Mesothelial cell of epicardium (in vitro differentiated cells): ENCODE results near the gene KCNIP4. TPM values are rescaled to one million over a fixed set of nuclear protein-coding genes. Genes with fewer than 3 reads are reported as not detected.

Experiments used
- DNase-seq, 2 experiments: peaks; one replicate each; pipeline ENCODE4 v3.0.0; 2021; ENCODE audit warnings: low spot score in 2 of 2; ENCODE audit not compliant: unreplicated experiment in 2 of 2
- H3K27ac Mint-ChIP-seq: 2 replicates; pipeline ENCODE4 v1.8.0; 2021; ENCODE audit warnings: mixed read lengths
- H3K27me3 Mint-ChIP-seq: 2 replicates; pipeline ENCODE4 v1.8.0; 2021; ENCODE audit warnings: low read depth, mixed read lengths
- H3K36me3 Mint-ChIP-seq: 2 replicates; pipeline ENCODE4 v1.8.0; 2021; ENCODE audit warnings: mixed read lengths
- H3K4me1 Mint-ChIP-seq: 2 replicates; pipeline ENCODE4 v1.8.0; 2021; ENCODE audit warnings: mixed read lengths
- H3K4me3 Mint-ChIP-seq: 2 replicates; pipeline ENCODE4 v1.8.0; 2021; ENCODE audit warnings: mild to moderate bottlenecking, moderate library complexity, mixed read lengths
- H3K9me3 Mint-ChIP-seq: 2 replicates; pipeline ENCODE4 v1.8.0; 2021; ENCODE audit warnings: mixed read lengths
- total RNA-seq: library from RNA; stranded (reverse); gene quantifications from 3 replicates; pipeline ENCODE4 v1.2.1, GENCODE V29; 2021
- TF ChIP-seq, protein P1 (sequence below): fragments of 200-600 bp; sonication (generic); IDR thresholded peaks from one replicate; pipeline ENCODE4 v1.5.0; 2021; ENCODE audit warnings: antibody characterized with exemption; ENCODE audit not compliant: unreplicated experiment

The KCNIP4 gene
- total RNA-seq, 1 donor from 2014 or later: 3.0 TPM

DNA sequence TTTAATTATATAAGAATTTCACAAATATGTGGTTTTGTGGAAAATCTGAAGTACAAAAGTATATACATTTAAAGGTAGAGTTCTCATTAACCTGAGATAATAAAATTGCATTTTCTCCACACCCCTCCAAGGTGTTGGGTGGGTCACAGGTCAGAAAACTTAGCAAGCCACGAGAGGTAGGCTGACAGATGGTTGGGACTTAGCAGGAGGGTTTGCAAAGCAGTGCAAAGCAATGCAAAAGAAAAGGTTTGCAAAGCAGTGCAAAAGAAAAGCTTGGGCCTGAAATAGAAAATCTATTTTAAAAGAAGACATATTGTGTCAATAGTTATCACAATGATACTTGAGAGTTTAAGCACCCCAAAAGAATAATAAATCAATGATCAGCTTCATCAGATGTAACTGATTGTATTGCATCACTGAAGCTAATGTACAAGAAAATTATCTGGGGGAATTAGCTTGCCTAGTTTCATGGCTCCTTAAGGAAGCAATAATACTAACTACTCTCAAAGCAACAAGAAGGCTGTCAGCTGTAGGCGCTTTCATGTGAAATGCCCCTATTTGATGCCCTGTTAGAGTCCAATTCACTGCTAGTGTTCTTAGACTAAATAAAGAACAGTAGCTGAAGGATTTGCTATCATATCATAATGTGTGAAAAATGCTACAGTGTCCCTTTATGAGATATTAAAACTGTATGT is 319.5 kb downstream of the KCNIP4 start:
- Mint-ChIP-seq H3K4me1 (no peaks in the 10 kb centered on the region), H3K9me3 (no peaks in the 10 kb centered on the region), H3K27me3 (no peaks in the 10 kb centered on the region), H3K36me3 (no peaks in the 10 kb centered on the region), H3K27ac (no peak overlapping the region), H3K4me3 (no peak overlapping the region)
- TF ChIP-seq, protein P1, sequence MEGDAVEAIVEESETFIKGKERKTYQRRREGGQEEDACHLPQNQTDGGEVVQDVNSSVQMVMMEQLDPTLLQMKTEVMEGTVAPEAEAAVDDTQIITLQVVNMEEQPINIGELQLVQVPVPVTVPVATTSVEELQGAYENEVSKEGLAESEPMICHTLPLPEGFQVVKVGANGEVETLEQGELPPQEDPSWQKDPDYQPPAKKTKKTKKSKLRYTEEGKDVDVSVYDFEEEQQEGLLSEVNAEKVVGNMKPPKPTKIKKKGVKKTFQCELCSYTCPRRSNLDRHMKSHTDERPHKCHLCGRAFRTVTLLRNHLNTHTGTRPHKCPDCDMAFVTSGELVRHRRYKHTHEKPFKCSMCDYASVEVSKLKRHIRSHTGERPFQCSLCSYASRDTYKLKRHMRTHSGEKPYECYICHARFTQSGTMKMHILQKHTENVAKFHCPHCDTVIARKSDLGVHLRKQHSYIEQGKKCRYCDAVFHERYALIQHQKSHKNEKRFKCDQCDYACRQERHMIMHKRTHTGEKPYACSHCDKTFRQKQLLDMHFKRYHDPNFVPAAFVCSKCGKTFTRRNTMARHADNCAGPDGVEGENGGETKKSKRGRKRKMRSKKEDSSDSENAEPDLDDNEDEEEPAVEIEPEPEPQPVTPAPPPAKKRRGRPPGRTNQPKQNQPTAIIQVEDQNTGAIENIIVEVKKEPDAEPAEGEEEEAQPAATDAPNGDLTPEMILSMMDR: no peak
- DNase-seq: no peak

DNA sequence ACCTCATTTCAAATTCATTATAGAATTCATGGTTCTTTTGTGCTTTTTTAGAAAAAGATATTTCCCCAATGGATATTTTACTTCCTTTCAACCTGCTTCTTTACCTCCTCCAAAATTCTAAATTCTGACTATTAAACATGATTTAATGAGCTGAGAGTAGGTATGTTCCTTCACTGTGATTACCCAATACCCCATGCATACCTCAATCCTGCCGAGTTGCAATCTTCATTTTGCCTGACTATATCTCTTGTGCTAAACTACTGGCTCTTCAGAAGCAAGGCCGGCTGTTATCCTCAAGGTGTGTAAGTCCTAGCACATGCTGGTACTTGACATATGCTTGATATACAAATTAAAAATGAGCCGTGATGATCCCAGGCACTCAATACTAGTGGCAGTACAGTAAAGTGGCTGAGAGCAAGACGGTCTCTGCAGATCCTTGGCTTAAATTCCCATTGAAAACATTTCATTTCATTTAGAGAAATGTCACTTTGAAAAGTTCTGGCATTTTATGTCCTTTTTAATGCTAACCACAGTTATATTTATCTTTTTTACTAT is 320.4 kb downstream of the KCNIP4 start:
- TF ChIP-seq, protein P1: no peak
- H3K4me3 Mint-ChIP-seq: no peak overlapping the region
- H3K4me1 Mint-ChIP-seq: no peaks in the 10 kb centered on the region
- H3K27ac Mint-ChIP-seq: no peak overlapping the region
- no peak for DNase-seq
- no peaks in the 10 kb centered on the region for H3K9me3 Mint-ChIP-seq
- no peaks in the 10 kb centered on the region for H3K36me3 Mint-ChIP-seq
- no peaks in the 10 kb centered on the region for H3K27me3 Mint-ChIP-seq

DNA sequence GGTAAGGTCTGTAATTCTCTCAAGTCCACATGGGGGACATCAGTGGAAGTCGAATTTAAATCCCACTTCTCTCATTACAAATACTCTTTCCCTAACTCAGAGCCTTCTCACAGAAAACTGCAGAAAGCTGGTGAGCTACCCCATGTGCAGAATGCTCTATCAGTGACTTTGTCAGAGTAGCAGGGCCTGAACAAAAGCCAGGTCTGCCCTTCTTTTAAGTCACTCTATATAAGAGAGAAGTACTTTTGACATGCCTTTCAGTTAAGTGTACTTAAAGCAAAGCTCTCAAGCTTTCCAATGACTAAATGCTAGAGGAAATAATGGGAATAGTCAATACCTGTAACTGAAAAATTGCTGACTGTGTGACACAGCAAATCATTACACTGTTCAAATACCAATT is 323.1 kb downstream of the KCNIP4 start:
- TF ChIP-seq, protein P1: no peak
- Mint-ChIP-seq H3K27me3 (no peaks in the 10 kb centered on the region), H3K36me3 (no peaks in the 10 kb centered on the region), H3K27ac (no peak overlapping the region), H3K4me3 (no peak overlapping the region), H3K4me1 (no peaks in the 10 kb centered on the region), H3K9me3 (no peaks in the 10 kb centered on the region)
- DNase-seq: no peak

DNA sequence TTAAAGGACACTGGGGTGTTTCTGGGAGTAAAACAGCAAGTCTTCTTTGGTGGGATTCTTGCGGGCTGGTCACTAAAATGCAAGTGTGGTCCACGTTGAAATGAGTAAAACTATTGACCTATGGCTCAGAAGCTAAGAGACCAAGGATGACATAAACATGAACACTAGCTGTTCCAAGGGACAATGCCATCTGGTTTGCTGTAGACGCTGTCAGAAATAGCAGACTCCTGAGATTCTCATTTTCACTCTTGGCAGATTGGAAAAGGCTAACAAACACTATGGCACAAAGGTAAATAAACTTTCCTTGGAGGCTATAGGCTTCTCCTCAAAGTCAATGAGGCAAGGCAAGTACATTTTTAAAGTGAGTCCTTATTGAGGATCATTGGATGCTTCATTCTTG is 343.6 kb downstream of the KCNIP4 start:
- no peaks in the 10 kb centered on the region for H3K9me3 Mint-ChIP-seq
- no peaks in the 10 kb centered on the region for H3K4me1 Mint-ChIP-seq
- H3K4me3 Mint-ChIP-seq: no peak overlapping the region
- no peaks in the 10 kb centered on the region for H3K36me3 Mint-ChIP-seq
- no peak for DNase-seq
- H3K27ac Mint-ChIP-seq: no peak overlapping the region
- TF ChIP-seq, protein P1: no peak
- H3K27me3 Mint-ChIP-seq: peaks cover 5% of the 10 kb centered on the region

GRCh38 chr4:21596521-21596920 is 352.1 kb downstream of the KCNIP4 start:
- no peak for DNase-seq
- H3K4me3 Mint-ChIP-seq: no peak overlapping the region
- H3K36me3 Mint-ChIP-seq: no peaks in the 10 kb centered on the region
- H3K27ac Mint-ChIP-seq: no peak overlapping the region
- peaks cover 5% of the 10 kb centered on the region for H3K9me3 Mint-ChIP-seq
- H3K4me1 Mint-ChIP-seq: peaks cover 7% of the 10 kb centered on the region
- TF ChIP-seq, protein P1: no peak
- H3K27me3 Mint-ChIP-seq: peaks cover 2% of the 10 kb centered on the region
